Peyer's patch (tissue), 4 donors: ENCODE measurements around the gene SLC6A7. TPM values are rescaled to one million over a fixed set of nuclear protein-coding genes. Genes with fewer than 3 reads are reported as not detected.

Experiments used
- DNase-seq, 3 donors: peaks; one replicate each; pipeline ENCODE4 v3.0.0-alpha.2; 2017 to 2019
- H3K27ac ChIP-seq, 4 donors: fragments of 200-600 bp; sonication (generic); one replicate each; pipeline ENCODE4 v1.5.1; 2016 to 2019
- H3K27me3 ChIP-seq, 2 donors: fragments of 200-600 bp; sonication (generic); one replicate each; pipeline ENCODE4 v1.5.1; 2019
- H3K36me3 ChIP-seq, 3 donors: fragments of 200-600 bp; sonication (generic); one replicate each; pipeline ENCODE4 v1.5.1; 2016 to 2019
- H3K4me1 ChIP-seq, 4 donors: fragments of 200-600 bp; sonication (generic); one replicate each; pipeline ENCODE4 v1.5.1; 2016 to 2019
- H3K4me3 ChIP-seq, 4 donors: fragments of 200-600 bp; sonication (generic); 1 replicate in 3 of 4; 2 replicates in 1 of 4; pipeline ENCODE4 v1.5.1; 2016 to 2019; ENCODE audit warnings: mild to moderate bottlenecking in 1 of 4
- H3K9me3 ChIP-seq, 4 donors: fragments of 200-600 bp; sonication (generic); one replicate each; pipeline ENCODE4 v1.5.1; 2016 to 2019; ENCODE audit warnings: mild to moderate bottlenecking in 1 of 4
- POLR2A ChIP-seq, 2 donors: fragments of 450-650 bp; IDR thresholded peaks; one replicate each; pipeline ENCODE4 v1.5.1; 2017; ENCODE audit warnings: antibody characterized with exemption in 2 of 2, mild to moderate bottlenecking in 2 of 2, moderate library complexity in 2 of 2
- total RNA-seq, 4 donors: library from RNA; depleted of rRNA; stranded (reverse); fragments of >200 nt; gene quantifications; one replicate each; pipeline ENCODE4 v1.1.0, GENCODE V29; 2016
- TF ChIP-seq, protein P1 (sequence below), 6 experiments: fragments of 450-650 bp in 4 of 6; fragments of 200-600 bp in 2 of 6; sonication (generic) in 1 of 6; IDR thresholded peaks; one replicate each; pipeline ENCODE4 v1.5.1; 2017 to 2019; ENCODE audit warnings: antibody characterized with exemption in 6 of 6, mild to moderate bottlenecking in 3 of 6, moderate library complexity in 1 of 6

The SLC6A7 gene
- total RNA-seq, 4 donors from 2014 or later = 12.3 to 41.6 (median 19.9) TPM

DNA sequence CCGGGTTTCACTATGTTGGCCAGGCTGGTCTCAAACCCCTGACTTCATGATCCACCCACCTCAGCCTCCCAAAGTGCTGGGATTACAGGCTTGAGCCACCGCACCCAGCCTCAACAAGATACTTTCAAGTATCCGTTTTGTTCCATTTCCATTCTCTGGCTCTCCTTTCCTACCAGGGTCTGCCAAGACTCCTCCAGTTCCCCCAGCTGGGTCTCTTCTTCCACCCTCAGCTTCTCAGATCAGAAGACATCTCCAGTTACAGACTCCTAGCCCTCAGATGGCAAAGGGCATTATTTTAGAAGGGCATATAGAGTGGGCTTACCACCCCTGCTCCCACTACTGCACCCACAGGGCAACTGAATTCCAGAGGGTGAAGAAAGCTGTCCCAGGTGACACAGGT, 32.7 kb upstream of the SLC6A7 start:
- no peak for TF ChIP-seq POLR2A (IDR thresholded peaks at IDR 0.05)
- H3K27me3 ChIP-seq = no peaks in the 10 kb centered on the region
- H3K27ac ChIP-seq = peak overlapping the region; percentile 17 to 79 (median 56)

DNA sequence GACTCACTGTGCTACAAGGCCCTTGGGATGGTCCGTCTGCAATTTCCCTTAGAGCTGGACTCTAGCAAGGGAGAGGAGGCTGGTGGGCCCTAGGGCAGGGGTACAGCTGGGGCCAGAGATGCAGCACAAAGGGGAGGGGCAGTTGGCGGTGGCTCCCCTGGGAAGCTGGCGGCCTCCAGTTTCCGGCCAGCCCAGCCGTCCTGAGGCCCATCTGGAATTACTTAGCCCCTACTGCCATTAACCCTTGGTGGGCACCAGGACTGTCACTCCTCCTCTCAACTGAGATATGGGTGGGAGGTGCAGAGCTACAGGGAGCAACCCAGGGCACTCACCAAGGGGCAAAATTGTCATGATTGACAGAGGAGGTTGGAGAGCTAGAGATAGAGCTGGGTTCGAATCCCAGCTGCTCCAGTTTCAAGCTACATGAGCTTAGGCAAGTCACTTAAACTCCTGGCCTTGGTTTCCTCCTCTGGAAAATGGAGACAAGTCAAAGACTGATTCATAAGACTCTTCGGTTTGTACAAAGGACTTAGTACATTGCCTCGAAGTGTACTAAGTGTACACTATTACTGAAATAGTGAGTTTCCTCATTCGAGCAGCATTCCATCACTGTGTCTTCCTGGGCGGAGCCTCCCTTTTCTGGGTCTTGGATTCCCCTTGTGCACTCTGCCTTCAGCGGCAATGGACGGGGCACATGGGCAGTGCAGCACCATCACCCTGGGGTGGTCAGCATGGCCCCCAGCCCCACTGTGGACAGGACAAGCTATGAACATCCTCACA, 31.5 kb upstream of the SLC6A7 start:
- Histone ChIP-seq H3K4me3 (no peak overlapping the region), H3K9me3 (no peaks in the 10 kb centered on the region), H3K27ac (peak overlapping the region; percentile 32 to 79 (median 56)), H3K27me3 (no peaks in the 10 kb centered on the region), H3K4me1 (peaks cover 0 to 15% (median 4%) of the 10 kb centered on the region in 4 donors), H3K36me3 (no peaks in the 10 kb centered on the region)
- no peak for DNase-seq
- no peak for TF ChIP-seq POLR2A (IDR thresholded peaks at IDR 0.05)
- TF ChIP-seq, protein P1, sequence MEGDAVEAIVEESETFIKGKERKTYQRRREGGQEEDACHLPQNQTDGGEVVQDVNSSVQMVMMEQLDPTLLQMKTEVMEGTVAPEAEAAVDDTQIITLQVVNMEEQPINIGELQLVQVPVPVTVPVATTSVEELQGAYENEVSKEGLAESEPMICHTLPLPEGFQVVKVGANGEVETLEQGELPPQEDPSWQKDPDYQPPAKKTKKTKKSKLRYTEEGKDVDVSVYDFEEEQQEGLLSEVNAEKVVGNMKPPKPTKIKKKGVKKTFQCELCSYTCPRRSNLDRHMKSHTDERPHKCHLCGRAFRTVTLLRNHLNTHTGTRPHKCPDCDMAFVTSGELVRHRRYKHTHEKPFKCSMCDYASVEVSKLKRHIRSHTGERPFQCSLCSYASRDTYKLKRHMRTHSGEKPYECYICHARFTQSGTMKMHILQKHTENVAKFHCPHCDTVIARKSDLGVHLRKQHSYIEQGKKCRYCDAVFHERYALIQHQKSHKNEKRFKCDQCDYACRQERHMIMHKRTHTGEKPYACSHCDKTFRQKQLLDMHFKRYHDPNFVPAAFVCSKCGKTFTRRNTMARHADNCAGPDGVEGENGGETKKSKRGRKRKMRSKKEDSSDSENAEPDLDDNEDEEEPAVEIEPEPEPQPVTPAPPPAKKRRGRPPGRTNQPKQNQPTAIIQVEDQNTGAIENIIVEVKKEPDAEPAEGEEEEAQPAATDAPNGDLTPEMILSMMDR (IDR thresholded peaks at IDR 0.05) = no peak

More for the DNA sequence above, 32.7 kb upstream of the SLC6A7 start:
- H3K4me3 ChIP-seq = no peak overlapping the region
- no peaks in the 10 kb centered on the region for H3K9me3 ChIP-seq
- H3K4me1 ChIP-seq = peaks cover 0 to 4% (median 2%) of the 10 kb centered on the region in 4 donors
- no peak for DNase-seq
- no peaks in the 10 kb centered on the region for H3K36me3 ChIP-seq

DNA sequence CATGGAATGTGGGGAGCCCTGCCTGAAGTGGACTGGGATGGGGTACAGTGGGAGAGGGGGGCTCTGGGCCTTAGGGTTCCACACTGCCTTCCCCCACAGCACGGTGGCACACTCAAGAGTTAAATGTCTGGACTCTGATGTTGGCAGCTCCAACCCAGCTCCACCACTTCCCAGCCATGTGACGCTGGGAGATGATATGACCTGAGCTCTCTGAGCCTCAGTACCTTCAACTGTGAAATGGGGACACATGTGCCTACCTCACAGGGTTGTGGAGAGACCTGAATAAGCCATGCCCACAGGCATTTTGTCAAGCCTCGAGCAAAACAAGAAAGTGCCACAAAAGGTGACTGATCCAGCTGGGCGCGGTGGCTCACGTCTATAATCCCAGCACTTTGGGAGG, 30.8 kb upstream of the SLC6A7 start:
- Histone ChIP-seq H3K27ac (peak overlapping the region in 2 of 4 donors; percentile 67 to 79), H3K36me3 (no peaks in the 10 kb centered on the region), H3K4me1 (peaks cover 0 to 22% (median 6%) of the 10 kb centered on the region in 4 donors), H3K4me3 (no peak overlapping the region), H3K27me3 (no peaks in the 10 kb centered on the region), H3K9me3 (no peaks in the 10 kb centered on the region)
- DNase-seq = no peak
- TF ChIP-seq, protein P1 (IDR thresholded peaks at IDR 0.05) = no peak
- TF ChIP-seq POLR2A (IDR thresholded peaks at IDR 0.05) = no peak

DNA sequence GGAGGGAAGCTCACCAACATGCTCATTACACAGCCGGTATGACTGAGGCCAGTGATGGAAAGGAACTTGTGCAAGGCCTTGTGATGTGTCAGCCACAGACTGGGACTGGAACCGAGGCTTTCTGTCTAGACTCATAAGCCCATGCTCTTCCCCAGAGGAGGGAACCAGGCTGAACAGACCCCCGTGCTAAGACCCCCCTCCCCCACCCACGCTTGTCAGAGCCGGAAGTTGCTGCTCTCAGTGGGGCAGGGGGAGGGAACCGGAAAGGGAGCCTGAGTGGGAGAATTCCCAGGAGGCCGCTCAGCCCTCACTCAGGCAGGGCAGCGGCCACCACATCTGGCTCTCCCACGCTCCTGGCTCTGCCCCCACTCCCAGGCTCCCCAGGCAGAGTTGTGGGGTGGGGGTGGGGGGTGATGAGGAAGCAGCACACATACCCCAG, 30.1 kb upstream of the SLC6A7 start:
- Histone ChIP-seq H3K36me3 (no peaks in the 10 kb centered on the region), H3K4me1 (peaks cover under 1 to 29% (median 7%) of the 10 kb centered on the region in 4 donors), H3K9me3 (no peaks in the 10 kb centered on the region), H3K27me3 (no peaks in the 10 kb centered on the region), H3K4me3 (no peak overlapping the region), H3K27ac (peak overlapping the region; percentile 13 to 79 (median 34))
- TF ChIP-seq POLR2A (IDR thresholded peaks at IDR 0.05) = no peak
- TF ChIP-seq, protein P1 (IDR thresholded peaks at IDR 0.05) = no peak
- no peak for DNase-seq

DNA sequence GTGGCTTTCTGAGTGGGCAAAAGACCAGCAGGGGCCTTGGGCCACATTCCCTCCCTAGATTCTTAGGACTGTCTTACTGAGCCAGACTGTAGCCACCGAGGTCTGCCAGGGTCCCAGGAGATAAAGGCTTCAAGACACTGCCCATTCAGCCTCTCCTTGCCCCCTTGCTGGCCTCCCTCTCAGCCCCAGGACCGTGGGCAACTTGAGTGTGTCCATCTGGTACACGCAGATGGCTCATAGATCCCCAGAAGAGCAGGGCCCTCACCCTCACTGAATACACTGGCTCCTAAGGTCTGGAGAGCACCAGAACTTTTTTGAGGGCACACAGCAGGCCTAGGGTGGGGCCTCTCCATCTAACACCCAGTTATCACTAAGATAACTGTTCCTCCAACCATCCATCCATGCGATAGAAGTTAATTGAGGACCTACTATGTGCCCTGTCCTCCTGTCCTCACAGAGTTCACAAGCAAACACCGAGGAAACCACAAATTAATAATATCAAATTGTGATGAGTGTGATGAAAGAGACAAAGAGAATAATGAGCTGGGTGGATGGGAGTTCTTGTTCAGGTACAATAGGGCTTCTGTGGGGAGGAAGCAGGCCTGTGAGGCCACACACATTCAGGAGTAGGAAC, 29.3 kb upstream of the SLC6A7 start:
- no peaks in the 10 kb centered on the region for H3K9me3 ChIP-seq
- peak overlapping the region in 3 of 4 donors; percentile 22 to 79 (median 45) for H3K27ac ChIP-seq
- TF ChIP-seq POLR2A (IDR thresholded peaks at IDR 0.05) = no peak
- TF ChIP-seq, protein P1 (IDR thresholded peaks at IDR 0.05) = no peak
- no peak for DNase-seq
- no peak overlapping the region for H3K4me3 ChIP-seq
- no peaks in the 10 kb centered on the region for H3K36me3 ChIP-seq
- no peaks in the 10 kb centered on the region for H3K27me3 ChIP-seq
- H3K4me1 ChIP-seq = peaks cover 3 to 37% (median 7%) of the 10 kb centered on the region in 4 donors
